PC-9 (cell line): ENCODE data around the gene HOXD10.

Experiments used
- EZH2 ChIP-seq: fragments of 200-600 bp; sonication (generic); IDR thresholded peaks from 2 replicates; pipeline ENCODE4 v1.8.0; 2017; ENCODE audit warnings: antibody characterized with exemption, low read depth
- TF ChIP-seq, protein P1 (sequence below): fragments of 200-600 bp; sonication (generic); conservative IDR thresholded peaks from 2 replicates; pipeline ENCODE4 v1.6.1; 2017; ENCODE audit warnings: mixed run types, antibody characterized with exemption, mild to moderate bottlenecking, moderate library complexity

DNA sequence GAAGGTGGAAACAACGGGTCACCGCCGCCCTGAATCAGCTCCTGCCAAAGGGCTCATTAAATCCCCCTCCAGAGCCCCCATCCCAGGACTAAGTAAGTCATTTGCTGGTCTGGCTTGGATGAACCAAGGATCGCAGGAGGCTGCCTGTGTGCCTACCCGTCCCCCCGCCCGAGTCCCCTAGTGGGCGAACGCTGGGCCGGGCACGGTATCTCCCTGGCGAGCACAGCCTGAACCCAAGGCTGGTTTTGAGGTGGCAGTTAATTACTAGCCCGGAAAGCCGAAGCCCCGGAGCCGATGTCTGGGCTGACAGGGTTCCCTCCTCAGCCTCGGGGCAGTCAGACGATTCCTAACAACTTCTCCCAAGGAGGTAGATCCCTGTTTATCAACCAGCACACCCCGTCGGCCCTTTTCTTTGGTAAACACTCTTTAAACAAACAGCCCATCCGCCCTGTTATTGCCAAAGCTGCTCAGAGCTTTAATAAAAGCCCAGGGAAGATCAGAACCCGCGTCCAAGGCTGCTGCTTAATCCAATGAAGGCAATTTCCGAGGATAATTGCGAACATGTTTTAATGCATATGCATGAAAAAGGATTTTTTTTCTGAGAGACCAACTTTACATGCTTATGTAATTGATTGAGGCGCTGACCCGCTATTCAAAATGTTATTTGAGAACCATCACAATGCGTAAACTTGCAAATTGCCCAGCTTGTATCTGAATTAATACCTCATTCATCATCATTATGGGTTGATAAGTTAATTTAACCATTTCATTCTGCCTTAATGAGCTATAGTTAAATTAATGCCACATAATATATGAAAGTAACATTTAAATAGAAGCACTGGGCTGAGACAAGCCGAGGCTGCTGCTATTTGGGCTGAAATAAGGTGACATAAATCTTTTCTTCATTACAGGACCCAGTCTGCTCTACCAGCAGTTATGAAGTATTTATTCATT, 43.4 kb upstream of the HOXD10 start:
- TF ChIP-seq, protein P1, sequence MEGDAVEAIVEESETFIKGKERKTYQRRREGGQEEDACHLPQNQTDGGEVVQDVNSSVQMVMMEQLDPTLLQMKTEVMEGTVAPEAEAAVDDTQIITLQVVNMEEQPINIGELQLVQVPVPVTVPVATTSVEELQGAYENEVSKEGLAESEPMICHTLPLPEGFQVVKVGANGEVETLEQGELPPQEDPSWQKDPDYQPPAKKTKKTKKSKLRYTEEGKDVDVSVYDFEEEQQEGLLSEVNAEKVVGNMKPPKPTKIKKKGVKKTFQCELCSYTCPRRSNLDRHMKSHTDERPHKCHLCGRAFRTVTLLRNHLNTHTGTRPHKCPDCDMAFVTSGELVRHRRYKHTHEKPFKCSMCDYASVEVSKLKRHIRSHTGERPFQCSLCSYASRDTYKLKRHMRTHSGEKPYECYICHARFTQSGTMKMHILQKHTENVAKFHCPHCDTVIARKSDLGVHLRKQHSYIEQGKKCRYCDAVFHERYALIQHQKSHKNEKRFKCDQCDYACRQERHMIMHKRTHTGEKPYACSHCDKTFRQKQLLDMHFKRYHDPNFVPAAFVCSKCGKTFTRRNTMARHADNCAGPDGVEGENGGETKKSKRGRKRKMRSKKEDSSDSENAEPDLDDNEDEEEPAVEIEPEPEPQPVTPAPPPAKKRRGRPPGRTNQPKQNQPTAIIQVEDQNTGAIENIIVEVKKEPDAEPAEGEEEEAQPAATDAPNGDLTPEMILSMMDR: no peak
- TF ChIP-seq EZH2: peak; percentile 76
